ENCODE results near the gene MAP3K2.

Gene MAP3K2

DNA sequence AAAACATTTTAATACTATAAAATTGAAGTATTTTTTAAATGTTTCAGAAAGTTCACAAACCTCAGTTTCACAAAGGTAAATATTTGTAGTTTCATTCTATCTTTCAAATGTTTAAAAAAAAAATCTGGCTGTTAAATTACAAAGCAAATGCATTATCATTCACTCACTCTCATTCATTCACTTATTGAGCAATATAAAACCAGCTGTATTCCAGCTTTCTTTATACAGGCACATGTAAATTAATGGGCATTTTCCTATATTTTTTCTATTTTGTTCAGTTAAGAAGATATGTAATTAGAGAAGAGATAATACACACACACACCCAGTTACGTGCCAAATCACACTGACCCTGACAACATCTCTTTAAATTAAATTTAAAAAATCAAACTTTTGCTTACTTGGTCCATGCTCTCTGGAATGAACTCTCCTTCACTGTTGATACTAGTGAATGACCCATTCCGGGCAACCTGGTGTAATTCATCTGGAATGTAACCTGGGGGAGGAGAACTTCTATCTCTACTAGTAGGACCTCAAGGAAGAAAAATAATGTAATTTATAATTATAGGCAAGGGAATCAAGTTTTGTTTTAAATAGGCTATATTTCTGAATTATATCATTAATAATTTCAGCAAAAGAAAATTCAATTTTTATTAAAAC, 61.4 kb downstream of the MAP3K2 start:
- TF ChIP-seq ZFX (IDR thresholded peaks at IDR 0.05): no peak
- TF ChIP-seq, protein P1, sequence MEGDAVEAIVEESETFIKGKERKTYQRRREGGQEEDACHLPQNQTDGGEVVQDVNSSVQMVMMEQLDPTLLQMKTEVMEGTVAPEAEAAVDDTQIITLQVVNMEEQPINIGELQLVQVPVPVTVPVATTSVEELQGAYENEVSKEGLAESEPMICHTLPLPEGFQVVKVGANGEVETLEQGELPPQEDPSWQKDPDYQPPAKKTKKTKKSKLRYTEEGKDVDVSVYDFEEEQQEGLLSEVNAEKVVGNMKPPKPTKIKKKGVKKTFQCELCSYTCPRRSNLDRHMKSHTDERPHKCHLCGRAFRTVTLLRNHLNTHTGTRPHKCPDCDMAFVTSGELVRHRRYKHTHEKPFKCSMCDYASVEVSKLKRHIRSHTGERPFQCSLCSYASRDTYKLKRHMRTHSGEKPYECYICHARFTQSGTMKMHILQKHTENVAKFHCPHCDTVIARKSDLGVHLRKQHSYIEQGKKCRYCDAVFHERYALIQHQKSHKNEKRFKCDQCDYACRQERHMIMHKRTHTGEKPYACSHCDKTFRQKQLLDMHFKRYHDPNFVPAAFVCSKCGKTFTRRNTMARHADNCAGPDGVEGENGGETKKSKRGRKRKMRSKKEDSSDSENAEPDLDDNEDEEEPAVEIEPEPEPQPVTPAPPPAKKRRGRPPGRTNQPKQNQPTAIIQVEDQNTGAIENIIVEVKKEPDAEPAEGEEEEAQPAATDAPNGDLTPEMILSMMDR (conservative IDR thresholded peaks at IDR 0.05): no peak
- no peak overlapping the region for H3K27ac ChIP-seq

DNA sequence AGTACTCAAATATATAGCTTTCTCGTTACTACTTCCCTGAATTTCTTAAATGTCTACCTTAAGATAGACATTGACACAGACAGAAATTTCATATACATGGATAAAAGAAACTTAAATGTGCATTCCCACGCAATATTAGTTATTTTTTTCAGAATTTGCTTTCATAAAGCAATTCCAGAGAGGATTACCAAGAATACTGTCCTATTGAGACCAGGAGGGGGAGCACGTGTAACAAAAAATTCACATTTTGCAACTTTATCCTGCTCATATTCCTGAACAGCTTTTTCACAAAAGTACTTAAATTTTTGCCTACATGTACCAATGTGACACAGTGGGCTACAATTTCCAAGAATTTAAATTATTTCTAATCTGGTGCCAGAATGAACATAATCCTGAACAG, 63.1 kb downstream of the MAP3K2 start:
- no peak overlapping the region for H3K27ac ChIP-seq
- TF ChIP-seq, protein P1 (conservative IDR thresholded peaks at IDR 0.05): peak; percentile 71
- TF ChIP-seq ZFX (IDR thresholded peaks at IDR 0.05): no peak

- H3K27ac ChIP-seq: no peak overlapping the region
- TF ChIP-seq ZFX (IDR thresholded peaks at IDR 0.05): no peak
- TF ChIP-seq, protein P1 (conservative IDR thresholded peaks at IDR 0.05): no peak
These were observed 66.5 kb downstream of the MAP3K2 start for GRCh38 chr2:127321303-127321702.

GRCh38 chr2:127320586-127321275, 67.0 kb downstream of the MAP3K2 start:
- H3K27ac ChIP-seq: no peak overlapping the region
- no peak for TF ChIP-seq ZFX (IDR thresholded peaks at IDR 0.05)
- TF ChIP-seq, protein P1 (conservative IDR thresholded peaks at IDR 0.05): no peak

DNA sequence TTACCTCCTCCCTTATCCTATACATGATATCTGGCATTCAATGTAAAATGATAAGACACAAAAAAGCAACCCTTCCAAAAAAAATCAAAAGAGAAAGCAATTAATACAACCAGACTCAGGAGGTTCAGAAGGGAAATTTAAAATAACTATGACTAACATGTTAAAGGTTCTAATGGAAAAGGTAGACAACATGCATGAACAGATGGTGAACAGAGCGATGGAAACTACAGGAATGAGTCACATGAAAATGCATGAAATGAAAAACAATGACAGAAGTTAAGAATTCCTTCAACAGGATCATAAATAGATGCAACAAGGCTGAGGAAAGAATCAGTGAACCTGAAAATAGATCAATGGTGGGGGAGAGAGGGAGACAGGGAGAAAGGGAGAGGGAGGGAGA, 67.7 kb downstream of the MAP3K2 start:
- H3K27ac ChIP-seq: no peak overlapping the region
- TF ChIP-seq ZFX (IDR thresholded peaks at IDR 0.05): no peak
- TF ChIP-seq, protein P1 (conservative IDR thresholded peaks at IDR 0.05): no peak

DNA sequence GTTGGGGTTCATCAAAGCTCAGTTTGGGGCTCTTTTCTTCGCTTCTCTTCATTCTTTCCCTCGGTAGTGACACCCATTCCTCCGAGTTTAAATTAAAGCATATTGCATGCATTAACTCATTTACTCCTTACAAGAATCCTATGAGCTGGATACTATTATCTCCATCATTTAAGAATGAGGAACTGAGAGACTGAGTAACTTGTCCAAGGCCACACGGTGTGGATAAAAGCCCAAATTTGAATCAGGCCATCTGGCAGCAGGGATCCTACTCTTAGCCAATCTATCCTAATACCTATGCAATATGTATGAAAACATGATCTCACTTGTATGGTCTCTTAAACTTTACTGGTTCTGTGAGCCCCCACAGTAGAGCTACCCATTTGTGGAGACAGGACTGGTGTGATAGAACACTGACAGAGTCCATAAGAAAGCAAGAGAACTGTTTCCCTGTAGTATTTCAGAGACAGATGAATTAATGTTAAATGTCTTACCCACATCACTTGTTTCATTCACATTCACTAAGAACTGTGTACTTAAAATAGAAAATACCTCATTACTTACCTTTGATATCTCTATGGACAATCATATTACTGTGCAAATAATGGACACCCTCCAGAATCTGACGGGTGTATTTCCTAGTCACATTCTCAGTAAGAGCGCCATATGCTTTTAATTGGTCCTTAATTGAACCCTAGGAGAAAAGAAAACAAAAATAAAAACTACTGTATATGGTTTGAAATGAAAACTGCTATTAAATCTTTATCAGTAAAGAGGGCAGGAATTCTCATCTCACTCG, 73.4 kb downstream of the MAP3K2 start:
- H3K27ac ChIP-seq: no peak overlapping the region; the same call in 1 of the 2 replicates
- TF ChIP-seq, protein P1 (conservative IDR thresholded peaks at IDR 0.05): no peak
- no peak for TF ChIP-seq ZFX (IDR thresholded peaks at IDR 0.05)

- no peak for TF ChIP-seq ZFX (IDR thresholded peaks at IDR 0.05)
These were observed 74.4 kb downstream of the MAP3K2 start for GRCh38 chr2:127313406-127313805.

More at GRCh38 chr2:127313406-127313805, 74.4 kb downstream of the MAP3K2 start:
- no peak overlapping the region for H3K27ac ChIP-seq
